K562 (cell line): ENCODE measurements around the gene DARS2. TPM values are rescaled to one million over a fixed set of nuclear protein-coding genes. Genes with fewer than 3 reads are reported as not detected.

Source experiments
- ATAC-seq: fragments of 200-7000 bp; cut with Tn5 transposase; 3 replicates; pipeline ENCODE4 v1.9.1; 2020; ENCODE audit warnings: moderate library complexity
- BruUV-seq: library from RNA; stranded (reverse); fragments of 400-500 nt; replicated peaks from 2 replicates; lab custom pipeline; 2021; lab: Mats Ljungman, UMichigan
- CTCF ChIA-PET: fragments of 300-600 bp; formaldehyde crosslinking; extraction: SDS; loops from one replicate; lab custom pipeline; 2021; ENCODE audit warnings: low intra/inter-chr PET ratio; lab: Yijun Ruan, JAX
- POLR2A ChIA-PET: fragments of 300-600, 350-650 bp; sonication (Branson Sonifier 250); formaldehyde crosslinking; extraction: SDS; loops from one replicate; lab custom pipeline; 2021; ENCODE audit warnings: antibody characterized with exemption, inconsistent platforms; lab: Yijun Ruan, JAX
- DNase-seq, 4 experiments: peaks; one replicate each; pipeline versions ENCODE4 v3.0.0 to v3.0.0-alpha.2; 2011 to 2018; ENCODE audit warnings: low spot score in 3 of 4, mixed read lengths in 3 of 4; ENCODE audit errors: extremely low read depth in 1 of 4
- FAIRE-seq: peaks from 2 replicates; lab custom pipeline; 2011; peaks lifted over from hg19 to GRCh38; lab: Jason Lieb, UNC
- H2AFZ ChIP-seq: 2 replicates; pipeline ENCODE4 v1.6.0; 2011; ENCODE audit warnings: low read depth, low read length, control low read depth, inconsistent platforms
- H3K27ac ChIP-seq: fragments of 200-600 bp; 3 replicates; pipeline ENCODE4 v1.8.0; 2011; ENCODE audit warnings: low read depth, mild to moderate bottlenecking, control low read depth, inconsistent platforms, low read length, moderate library complexity, mixed read lengths; ENCODE audit errors: extremely low read depth
- H3K27me3 ChIP-seq, 2 experiments: fragments of 300-600 bp in 1 of 2; 2 replicates in 1 of 2; 3 replicates in 1 of 2; pipeline versions ENCODE4 v1.6.0 to v1.8.0; 2011; ENCODE audit warnings: inconsistent platforms in 2 of 2, low read length in 2 of 2, mild to moderate bottlenecking in 1 of 2, mixed read lengths in 1 of 2, moderate library complexity in 1 of 2; ENCODE audit not compliant: control insufficient read depth in 2 of 2, insufficient read depth in 2 of 2
- H3K36me3 ChIP-seq: fragments of 300-600 bp; 3 replicates; pipeline ENCODE4 v1.8.0; 2011; ENCODE audit warnings: mild to moderate bottlenecking, low read length, inconsistent platforms; ENCODE audit not compliant: control insufficient read depth, insufficient read depth
- H3K4me1 ChIP-seq, 2 experiments: fragments of 200-600 bp in 1 of 2; replicated peaks in 1 of 2; 2 replicates in 1 of 2; 3 replicates in 1 of 2; pipeline versions ENCODE4 v1.5.1 to v1.8.0; 2011; ENCODE audit warnings: inconsistent platforms in 2 of 2, low read length in 2 of 2, mild to moderate bottlenecking in 1 of 2, mixed read lengths in 1 of 2, moderate library complexity in 1 of 2; ENCODE audit not compliant: control insufficient read depth in 2 of 2, insufficient read depth in 2 of 2
- H3K4me2 ChIP-seq: 2 replicates; pipeline ENCODE4 v1.6.1; 2011; ENCODE audit warnings: low read length, control low read depth, inconsistent platforms, mixed read lengths; ENCODE audit not compliant: insufficient read depth
- H3K4me3 ChIP-seq: fragments of 200-600 bp; sonication (generic), shearing (Covaris generic); 2 replicates; pipeline ENCODE4 v1.5.1; 2016; ENCODE audit warnings: control low read depth, inconsistent platforms
- H3K79me2 ChIP-seq: fragments of 200-600 bp; 3 replicates; pipeline ENCODE4 v1.8.0; 2011; ENCODE audit warnings: low read length, inconsistent platforms; ENCODE audit not compliant: control insufficient read depth, insufficient read depth
- H3K9ac ChIP-seq, 2 experiments: 2 replicates each; pipeline versions ENCODE4 v1.6.0 to v1.6.1; 2011; ENCODE audit warnings: low read depth in 2 of 2, low read length in 2 of 2, control low read depth in 1 of 2, inconsistent platforms in 1 of 2, mild to moderate bottlenecking in 1 of 2, mixed read lengths in 1 of 2; ENCODE audit not compliant: insufficient read depth in 1 of 2
- H3K9me1 ChIP-seq: one replicate; pipeline ENCODE4 v1.6.0; 2011; ENCODE audit warnings: inconsistent platforms, mild to moderate bottlenecking, low read length, moderate library complexity; ENCODE audit not compliant: control insufficient read depth, insufficient read depth
- H3K9me3 ChIP-seq: replicated peaks from 2 replicates; pipeline ENCODE4 v1.5.1; 2011; ENCODE audit warnings: low read depth, low read length, inconsistent platforms; ENCODE audit not compliant: control insufficient read depth, insufficient read depth
- H4K20me1 ChIP-seq: replicated peaks from 2 replicates; pipeline ENCODE4 v1.6.1; 2011; ENCODE audit warnings: low read length, inconsistent platforms, mixed read lengths; ENCODE audit not compliant: control insufficient read depth, insufficient read depth
- BRD9 ChIP-seq: fragments of 450-650 bp; IDR thresholded peaks from 2 replicates; pipeline ENCODE4 v1.6.1; 2018; ENCODE audit warnings: low read depth; ENCODE audit not compliant: partially characterized antibody
- CGGBP1 ChIP-seq: fragments of 250-450 bp; sonication (Bioruptor Pico); IDR thresholded peaks from 2 replicates; pipeline ENCODE4 v1.9.0; 2021; ENCODE audit warnings: mild to moderate bottlenecking
- E2F1 ChIP-seq: sonication (generic); formaldehyde crosslinking; IDR thresholded peaks from 2 replicates; pipeline ENCODE4 v1.8.1; 2023; ENCODE audit warnings: mild to moderate bottlenecking, missing genetic modification reagents, moderate library complexity
- ILF3 ChIP-seq: fragments of 450-650 bp; IDR thresholded peaks from 2 replicates; pipeline ENCODE4 v1.6.1; 2018; ENCODE audit warnings: antibody characterized with exemption, mild to moderate bottlenecking, moderate library complexity, borderline replicate concordance
- KHSRP ChIP-seq: fragments of 450-650 bp; IDR thresholded peaks from 2 replicates; pipeline ENCODE4 v1.6.1; 2017
- MTA1 ChIP-seq: fragments of 450-650 bp; IDR thresholded peaks from 2 replicates; pipeline ENCODE4 v1.6.1; 2017; ENCODE audit warnings: borderline replicate concordance
- MTF1 ChIP-seq: fragments of 250-450 bp; sonication (Bioruptor Pico); IDR thresholded peaks from 2 replicates; pipeline ENCODE4 v1.9.0; 2021; ENCODE audit warnings: moderate library complexity, mild to moderate bottlenecking, inconsistent platforms, borderline replicate concordance
- MYC ChIP-seq, 2 experiments: fragments of 250-450 bp in 1 of 2; sonication (Bioruptor Pico) in 1 of 2; IDR thresholded peaks; 2 replicates each; pipeline versions ENCODE4 v1.5.1 to v1.6.1; 2012 to 2021; ENCODE audit warnings: low read depth in 2 of 2, borderline replicate concordance in 1 of 2, improper control_type of control experiment in 1 of 2, low read length in 1 of 2, mild to moderate bottlenecking in 1 of 2, moderate library complexity in 1 of 2
- NFXL1 ChIP-seq: fragments of 450-650 bp; formaldehyde crosslinking; IDR thresholded peaks from 2 replicates; pipeline ENCODE4 v1.4.0; 2021; ENCODE audit warnings: mild to moderate bottlenecking
- SMAD3 ChIP-seq: fragments of 450-650 bp; formaldehyde crosslinking; conservative IDR thresholded peaks from 2 replicates; pipeline ENCODE4 v1.4.0; 2020; ENCODE audit warnings: mild to moderate bottlenecking
- SUPT5H ChIP-seq: fragments of 450-650 bp; IDR thresholded peaks from 2 replicates; pipeline ENCODE4 v1.6.1; 2016
- ZBTB2 ChIP-seq: fragments of 450-650 bp; IDR thresholded peaks from 2 replicates; pipeline ENCODE4 v1.6.1; 2016; ENCODE audit warnings: antibody characterized with exemption
- ZFP91 ChIP-seq: sonication (generic); formaldehyde crosslinking; IDR thresholded peaks from 2 replicates; pipeline ENCODE4 v1.8.0; 2022; ENCODE audit warnings: mild to moderate bottlenecking, missing genetic modification reagents
- ZNF551 ChIP-seq: fragments of 250-450 bp; sonication (Bioruptor Pico); IDR thresholded peaks from 2 replicates; pipeline ENCODE4 v1.5.0; 2021; ENCODE audit warnings: mild to moderate bottlenecking, moderate library complexity
- ZNF586 ChIP-seq: fragments of 450-650 bp; formaldehyde crosslinking; conservative IDR thresholded peaks from 2 replicates; pipeline ENCODE4 v1.4.0; 2020; ENCODE audit warnings: mild to moderate bottlenecking, moderate library complexity
- in situ Hi-C: fragments of 300-500 bp; cut with MboI; formaldehyde crosslinking; loops from 4 replicates; pipeline ENCODE4 v1.15.0; 2018; ENCODE audit warnings: inconsistent platforms, mixed read lengths
- intact Hi-C: fragments of 100-400 bp; cut with micrococcal nuclease; formaldehyde crosslinking; loops from 2 replicates; pipeline ENCODE4 v1.14.2; 2022
- polyA plus RNA-seq, 8 experiments: library from polyadenylated mRNA; depleted of rRNA in 4 of 8; stranded (reverse) in 5 of 8; unstranded in 3 of 8; fragments of >200 nt; fragmentation: Nextera tagmentation in 2 of 8; fragmentation: Illumina TruSeq in 1 of 8; extraction: Ambion mirVana in 2 of 8; extraction: Trizol in 1 of 8; gene quantifications; 2 replicates each; pipeline versions ENCODE4 v1.2.1 to v1.2.3, GENCODE V29; 2011 to 2014; ENCODE audit warnings: inconsistent platforms in 1 of 8, missing spikeins in 1 of 8
- total RNA-seq, 7 experiments: library from RNA; depleted of rRNA in 6 of 7; stranded (reverse); fragments of >200 nt in 6 of 7; fragmentation: Illumina TruSeq in 2 of 7; extraction: Trizol in 2 of 7; gene quantifications; 2 replicates each; pipeline versions ENCODE4 v1.2.1 to v1.2.3, GENCODE V29; 2011 to 2021; ENCODE audit warnings: low replicate concordance in 1 of 7

DARS2 gene
- total and polyA plus RNA-seq, 9 of the 15 experiments (the other 6 are each of a cell fraction or from before 2014, with no cell fraction given): 36.4 to 96.7 (median 68.6) TPM

DNA sequence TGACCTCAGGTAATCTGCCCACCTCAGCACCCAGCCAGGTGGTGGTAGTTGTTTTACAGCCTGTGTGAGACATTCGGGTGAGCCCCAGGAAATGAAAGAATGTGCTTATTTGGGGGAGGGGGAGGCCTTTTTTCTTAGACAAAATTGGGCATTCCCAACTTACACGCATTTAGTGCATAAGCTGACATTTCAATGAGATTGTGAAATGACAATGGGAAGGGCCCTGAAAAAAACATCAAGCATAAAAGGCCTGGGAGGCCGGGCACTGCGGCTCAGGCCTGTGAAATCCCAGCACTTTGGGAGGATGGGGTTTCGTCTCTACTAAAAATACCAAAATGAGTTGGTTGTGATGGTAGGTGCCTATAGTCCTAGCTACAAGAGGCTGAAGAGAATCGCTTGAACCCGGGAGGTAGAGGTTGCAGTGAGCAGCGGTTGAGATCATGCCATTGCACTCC lies 38.3 kb downstream of the DARS2 start (continued):
- TF ChIP-seq BRD9: no peak

DNA sequence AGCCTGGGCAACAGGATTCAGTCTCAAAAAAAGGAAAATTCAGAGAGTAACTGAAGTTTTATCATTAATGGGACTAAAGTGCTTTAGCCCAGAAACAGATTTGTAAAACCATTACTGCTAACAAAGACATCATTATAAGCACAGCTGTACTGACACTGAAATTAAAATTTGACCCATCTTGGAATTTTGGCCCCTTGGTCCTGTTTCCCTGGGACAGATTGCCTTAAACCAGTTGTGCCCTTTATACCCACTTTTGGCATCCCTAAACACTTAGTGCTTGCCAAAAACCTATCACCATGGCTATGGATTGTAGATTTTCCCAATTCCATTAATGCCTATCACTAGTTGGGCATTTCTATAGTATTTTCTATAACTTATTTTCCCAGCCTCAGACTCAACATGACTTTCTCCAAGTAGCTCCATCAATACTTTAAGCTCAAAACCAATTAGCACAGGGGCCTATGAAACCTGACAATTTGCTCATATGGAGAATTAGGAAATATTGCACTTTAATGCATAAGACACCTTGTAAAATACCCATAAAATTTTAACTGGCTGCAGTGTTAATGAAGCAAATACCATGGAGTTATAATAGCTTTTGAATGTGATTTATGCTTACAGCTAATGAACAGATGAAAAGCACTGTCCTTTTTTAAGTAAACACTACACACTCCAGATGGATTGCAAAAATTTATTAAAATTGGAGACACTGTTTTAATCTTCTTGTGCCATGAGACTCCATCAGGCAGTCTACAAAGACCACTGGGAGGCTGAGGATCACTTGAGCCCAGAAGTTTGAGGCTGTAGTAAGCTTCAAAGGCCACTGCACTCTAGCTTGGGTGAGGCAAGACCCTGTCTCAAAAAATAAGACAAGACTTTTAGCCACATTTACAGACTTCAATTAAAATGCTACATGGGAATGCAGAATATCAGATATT lies 39.0 kb downstream of the DARS2 start:
- H3K9ac ChIP-seq: peak overlapping the region; percentile 62 to 97; a peak in 2 of 4 replicates
- H3K27ac ChIP-seq: peak overlapping the region; percentile 95
- CTCF ChIA-PET: no interaction called here
- in situ Hi-C loops: no loop called here
- POLR2A ChIA-PET: interaction anchor here (0.6 to 9.7 kb wide), 8 partner anchors 10 to 204 kb away, joined by 3 to 183 read pairs (median 4); partner anchors contain the start of genes DARS2 and SERPINC1
- intact Hi-C loops: no loop called here
- peaks cover 47% of the 10 kb centered on the region for H4K20me1 ChIP-seq
- ATAC-seq: no peak
- no peak overlapping the region for H2AFZ ChIP-seq
- H3K27me3 ChIP-seq: no peaks in the 10 kb centered on the region; a peak in 1 of 5 replicates
- BruUV-seq: no TSS peak
- peaks cover 0 to 9% of the 10 kb centered on the region in 2 experiments; a peak in 2 of 5 replicates for H3K4me1 ChIP-seq
- DNase-seq: peak in 1 of 4 experiments; percentile 16
- H3K4me2 ChIP-seq: peak overlapping the region; percentile 100
- H3K9me3 ChIP-seq: no peaks in the 10 kb centered on the region
- peaks cover 65% of the 10 kb centered on the region for H3K36me3 ChIP-seq
- peaks cover 2% of the 10 kb centered on the region for H3K9me1 ChIP-seq
- H3K4me3 ChIP-seq: peak overlapping the region; percentile 86; the same call in 1 of the 2 replicates
- no peak for FAIRE-seq
- H3K79me2 ChIP-seq: peaks cover 47% of the 10 kb centered on the region
- TF ChIP-seq KHSRP (no peak; the same call in 1 of the 2 replicates), CGGBP1 (CRISPR knock-in tag) (peak; percentile 60; the same call in 1 of the 2 replicates), SUPT5H (peak; percentile 41), E2F1 (CRISPR knock-in tag) (0 out of 2 replicates have a peak, but pooled peaks have one; percentile 10), ZNF586 (peak; percentile 77), ZFP91 (no peak), ILF3 (peak; percentile 79; the same call in 1 of the 2 replicates), MTA1 (no peak), MTF1 (CRISPR knock-in tag) (no peak), SMAD3 (CRISPR knock-in tag) (peak; percentile 35; the same call in 1 of the 2 replicates), NFXL1 (peak; percentile 90), MYC (IDR thresholded peaks at IDR 0.05; ENCODE audit: low read depth, low read length) (no peak), MYC (CRISPR knock-in tag; IDR thresholded peaks at IDR 0.05; ENCODE audit: borderline replicate concordance, low read depth) (no peak), ZNF551 (peak; percentile 75; the same call in 1 of the 2 replicates), ZBTB2 (no peak)
